ENCODE measurements around the gene ANKLE2. TPM values are rescaled to one million over a fixed set of nuclear protein-coding genes. Genes with fewer than 3 reads are reported as not detected.

ANKLE2 gene
- polyA plus RNA-seq, 1 of the 3 experiments (the other 2 are of a cell fraction) = 55.1 TPM

Small RNA genes within 50 kb of the gene (small RNA-seq; reads per million reads assigned to genes)
- gene RNA5SP379 = 0 to 1.1 (median 0) reads per million in 7 experiments

Other genes starting within 250 kb of the ANKLE2 start
- 0.44 and 1.1 TPM in 2 replicates for gene LRCOL1, start 151.2 kb downstream of the ANKLE2 start, polyA plus RNA-seq (2012; rRNA removed)
- 0.03 TPM in 1 of 2 replicates, not detected in the other for gene P2RX2, start 143.1 kb downstream of the ANKLE2 start, polyA plus RNA-seq (2012; rRNA removed)
- gene POLE, start 74.5 kb downstream of the ANKLE2 start, polyA plus RNA-seq (2012; rRNA removed) = 17.8 and 20.1 TPM in 2 replicates
- gene PXMP2, start 74.2 kb downstream of the ANKLE2 start, polyA plus RNA-seq (2012; rRNA removed) = 25.4 and 35.8 TPM in 2 replicates
- 19.9 and 22.5 TPM in 2 replicates for gene PGAM5, start 51.0 kb downstream of the ANKLE2 start, polyA plus RNA-seq (2012; rRNA removed)
- gene GOLGA3, start 67.0 kb upstream of the ANKLE2 start, polyA plus RNA-seq (2012; rRNA removed) = 16.9 and 18.0 TPM in 2 replicates
- 31.6 and 39.3 TPM in 2 replicates for gene CHFR, start 125.8 kb upstream of the ANKLE2 start, polyA plus RNA-seq (2012; rRNA removed)
- gene ZNF605, start 194.5 kb upstream of the ANKLE2 start, polyA plus RNA-seq (2012; rRNA removed) = 4.0 and 6.9 TPM in 2 replicates
- gene ZNF26, start 224.5 kb upstream of the ANKLE2 start, polyA plus RNA-seq (2012; rRNA removed) = 7.3 and 9.4 TPM in 2 replicates

All from SK-N-SH (cell line).